ENCODE measurements around the gene KCNK1.

Gene KCNK1

DNA sequence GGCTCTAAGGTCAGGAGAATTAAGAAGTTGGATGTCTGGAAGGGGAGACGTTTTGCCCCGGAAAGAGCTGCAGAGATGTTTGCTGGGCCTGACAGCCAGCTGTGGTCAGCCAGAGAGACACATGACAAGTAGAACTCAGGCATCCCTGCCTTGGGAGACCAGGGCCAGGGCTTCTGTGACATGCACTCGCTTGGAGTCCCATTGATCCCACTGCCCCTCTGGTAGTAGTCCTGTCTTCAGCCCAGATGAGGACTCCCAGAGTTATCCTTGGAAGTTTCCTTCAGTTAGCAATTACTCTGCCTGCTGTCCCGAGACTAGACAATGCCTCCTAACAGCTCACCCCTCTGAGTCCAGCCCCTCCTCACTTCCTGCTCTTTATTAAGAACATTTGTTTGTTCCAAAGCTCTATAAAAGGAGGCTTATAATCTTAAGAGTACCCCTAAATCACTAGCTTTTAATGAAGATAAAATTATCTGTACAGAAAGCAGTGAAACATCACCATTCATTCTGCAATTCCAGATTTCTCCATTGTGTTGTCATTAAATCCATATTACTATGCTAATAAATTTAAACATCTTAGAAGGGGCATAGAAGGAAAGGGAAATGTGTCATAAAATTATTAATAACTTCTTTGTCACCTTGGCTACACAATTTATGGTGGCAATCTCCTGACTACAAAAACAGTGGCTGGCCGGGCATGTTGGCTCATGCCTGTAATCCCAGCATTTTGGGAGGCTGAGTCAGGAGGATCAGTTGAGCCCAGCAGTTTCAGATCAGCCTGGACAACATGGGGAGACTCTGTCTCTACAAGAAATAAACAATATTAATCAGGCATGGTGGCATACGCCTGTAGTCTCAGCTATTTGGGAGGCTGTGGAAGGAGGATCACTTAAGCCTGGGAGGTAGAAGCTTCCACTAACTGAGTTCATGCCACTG, 94.2 kb downstream of the KCNK1 start:
- ChIA-PET POLR2A (interaction anchor here (0.5 kb wide), 1 partner anchor 440 kb away, joined by 3 read pairs; no protein-coding TSS in a partner anchor), CTCF (no interaction called here)
- H3K4me3 ChIP-seq (ENCODE audit: low read depth, low read length) = no peak overlapping the region
- TF ChIP-seq, protein P1, sequence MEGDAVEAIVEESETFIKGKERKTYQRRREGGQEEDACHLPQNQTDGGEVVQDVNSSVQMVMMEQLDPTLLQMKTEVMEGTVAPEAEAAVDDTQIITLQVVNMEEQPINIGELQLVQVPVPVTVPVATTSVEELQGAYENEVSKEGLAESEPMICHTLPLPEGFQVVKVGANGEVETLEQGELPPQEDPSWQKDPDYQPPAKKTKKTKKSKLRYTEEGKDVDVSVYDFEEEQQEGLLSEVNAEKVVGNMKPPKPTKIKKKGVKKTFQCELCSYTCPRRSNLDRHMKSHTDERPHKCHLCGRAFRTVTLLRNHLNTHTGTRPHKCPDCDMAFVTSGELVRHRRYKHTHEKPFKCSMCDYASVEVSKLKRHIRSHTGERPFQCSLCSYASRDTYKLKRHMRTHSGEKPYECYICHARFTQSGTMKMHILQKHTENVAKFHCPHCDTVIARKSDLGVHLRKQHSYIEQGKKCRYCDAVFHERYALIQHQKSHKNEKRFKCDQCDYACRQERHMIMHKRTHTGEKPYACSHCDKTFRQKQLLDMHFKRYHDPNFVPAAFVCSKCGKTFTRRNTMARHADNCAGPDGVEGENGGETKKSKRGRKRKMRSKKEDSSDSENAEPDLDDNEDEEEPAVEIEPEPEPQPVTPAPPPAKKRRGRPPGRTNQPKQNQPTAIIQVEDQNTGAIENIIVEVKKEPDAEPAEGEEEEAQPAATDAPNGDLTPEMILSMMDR (IDR thresholded peaks at IDR 0.05; ENCODE audit: insufficient read depth, low read length, missing control alignments) = no peak
- DNase-seq (ENCODE audit: low read depth, low spot score) = no peak

DNA sequence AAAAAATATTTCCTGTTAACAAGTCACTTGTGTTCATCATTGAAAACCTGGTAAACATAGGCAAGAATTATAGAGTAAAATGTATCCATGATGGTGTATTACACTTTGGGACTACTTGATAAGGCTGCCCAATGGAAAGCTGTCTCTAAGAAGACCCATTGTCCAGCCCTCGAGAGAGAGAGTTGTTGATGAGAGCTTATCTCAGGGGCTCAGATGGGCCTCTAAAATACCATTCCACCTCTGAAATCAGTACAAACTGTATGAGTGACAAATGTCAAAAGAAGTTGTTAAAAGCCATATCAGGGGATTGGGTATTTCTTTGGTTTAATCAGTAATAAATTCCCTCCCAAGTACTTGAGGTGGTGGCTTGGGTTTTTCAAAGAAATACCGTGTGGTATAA, 96.1 kb downstream of the KCNK1 start:
- no peak overlapping the region for H3K4me3 ChIP-seq (ENCODE audit: low read depth, low read length)
- DNase-seq (ENCODE audit: low read depth, low spot score) = no peak
- TF ChIP-seq, protein P1 (IDR thresholded peaks at IDR 0.05; ENCODE audit: insufficient read depth, low read length, missing control alignments) = no peak
- ChIA-PET POLR2A (no interaction called here), CTCF (no interaction called here)

DNA sequence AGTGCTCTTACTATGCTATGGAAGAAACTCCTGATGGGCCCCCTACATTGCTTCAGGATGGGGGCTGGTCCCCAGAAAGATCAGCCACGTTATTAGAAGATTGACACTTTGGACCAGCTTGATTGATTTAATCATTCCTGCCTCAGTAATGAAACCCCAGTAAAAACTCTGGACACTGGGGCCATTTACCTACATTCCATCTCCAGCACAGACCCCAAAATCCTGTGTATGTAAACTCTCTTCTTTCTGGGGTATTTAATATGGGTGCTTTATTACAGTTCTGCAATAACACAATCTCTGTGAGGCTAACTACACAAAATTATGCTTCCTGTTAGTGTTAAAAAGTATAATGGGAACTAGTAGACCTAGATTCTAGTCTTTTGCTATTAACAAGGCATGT, 96.6 kb downstream of the KCNK1 start:
- ChIA-PET CTCF (no interaction called here), POLR2A (no interaction called here)
- H3K4me3 ChIP-seq (ENCODE audit: low read depth, low read length) = no peak overlapping the region
- no peak for DNase-seq (ENCODE audit: low read depth, low spot score)
- TF ChIP-seq, protein P1 (IDR thresholded peaks at IDR 0.05; ENCODE audit: insufficient read depth, low read length, missing control alignments) = no peak

DNA sequence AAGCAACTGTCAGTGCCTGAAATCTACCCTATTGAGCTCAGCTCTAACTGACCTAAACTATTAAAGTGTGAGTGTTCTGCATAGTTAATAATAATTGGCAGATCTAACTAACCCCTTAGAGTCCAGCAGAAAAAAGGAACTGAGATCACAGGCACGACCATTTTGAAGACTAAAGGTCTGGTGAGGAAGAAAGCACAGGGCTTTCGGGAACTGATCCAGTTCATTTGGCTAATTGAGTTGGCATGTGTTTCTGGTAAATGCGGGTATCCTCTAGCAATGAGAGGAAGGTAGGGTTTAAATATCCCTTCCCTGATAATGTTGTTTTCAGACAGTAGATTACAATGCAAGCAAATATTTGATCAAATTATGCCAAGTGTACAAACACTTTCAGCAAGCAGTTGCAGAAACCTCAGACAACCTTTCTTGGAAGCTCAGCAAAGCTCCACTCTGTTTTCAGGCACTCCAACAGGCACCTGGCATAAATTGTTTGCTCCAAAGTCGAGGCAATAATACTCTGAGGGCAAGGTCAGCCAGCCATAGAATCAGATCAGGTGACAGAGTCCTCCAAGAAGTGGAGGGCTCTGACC, 100.8 kb downstream of the KCNK1 start:
- CTCF ChIA-PET = no interaction called here
- DNase-seq (ENCODE audit: low read depth, low spot score) = no peak
- TF ChIP-seq, protein P1 (IDR thresholded peaks at IDR 0.05; ENCODE audit: insufficient read depth, low read length, missing control alignments) = no peak
- H3K4me3 ChIP-seq (ENCODE audit: low read depth, low read length) = no peak overlapping the region
- POLR2A ChIA-PET = no interaction called here

DNA sequence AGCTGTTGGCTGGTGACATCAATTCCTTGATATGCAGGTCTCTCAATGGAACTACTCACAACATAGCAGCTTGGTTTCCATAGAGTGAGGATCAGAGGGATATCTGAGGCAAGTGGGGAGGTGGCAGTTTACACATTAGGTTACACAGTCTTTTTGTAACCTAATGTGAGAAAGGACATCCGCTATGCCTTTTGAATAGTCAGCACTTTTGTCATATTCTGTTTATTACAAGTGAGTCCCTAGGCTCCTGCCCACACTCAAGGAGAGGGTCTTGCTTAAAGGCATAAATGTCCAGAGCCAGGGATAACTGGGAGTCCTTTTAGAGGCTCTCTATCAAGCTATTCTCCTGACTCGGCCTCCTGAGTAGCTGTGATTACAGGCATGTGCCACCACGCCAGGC, 104.2 kb downstream of the KCNK1 start:
- POLR2A ChIA-PET = no interaction called here
- no peak overlapping the region for H3K4me3 ChIP-seq (ENCODE audit: low read depth, low read length)
- CTCF ChIA-PET = no interaction called here
- DNase-seq (ENCODE audit: low read depth, low spot score) = no peak
- TF ChIP-seq, protein P1 (IDR thresholded peaks at IDR 0.05; ENCODE audit: insufficient read depth, low read length, missing control alignments) = no peak

DNA sequence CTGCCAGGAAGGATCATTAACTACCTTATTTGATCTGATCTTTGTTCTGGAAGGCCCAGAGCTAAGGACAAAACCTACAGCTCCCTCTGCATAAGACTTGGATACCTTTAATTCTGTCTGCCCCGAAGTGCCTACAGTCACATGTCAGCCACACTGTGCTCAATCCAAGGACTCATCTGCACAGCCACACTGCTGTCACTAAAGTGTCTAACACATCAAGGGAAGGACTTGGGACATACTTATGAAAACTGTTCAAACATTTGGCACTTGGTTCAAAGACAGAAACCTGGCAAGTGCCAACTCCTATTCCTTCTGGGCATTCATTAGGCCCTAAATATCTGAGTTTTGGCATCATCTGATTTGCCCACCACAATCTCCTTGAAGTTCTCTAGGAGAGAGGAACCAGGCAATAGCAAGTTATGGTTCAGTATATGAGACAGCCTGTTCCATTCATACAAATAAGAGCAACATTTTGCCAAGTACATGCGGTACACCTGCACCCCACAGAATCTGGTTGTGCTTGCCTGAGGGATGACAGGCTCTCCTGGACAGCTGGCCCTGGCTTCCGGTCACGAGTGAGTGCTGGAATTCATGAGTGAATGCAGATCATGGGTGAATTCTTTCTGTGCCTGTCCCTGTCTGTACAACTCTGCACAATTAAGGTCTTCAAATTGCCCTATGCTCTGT, 105.9 kb downstream of the KCNK1 start:
- POLR2A ChIA-PET = no interaction called here
- TF ChIP-seq, protein P1 (IDR thresholded peaks at IDR 0.05; ENCODE audit: insufficient read depth, low read length, missing control alignments) = no peak
- CTCF ChIA-PET = no interaction called here
- no peak for DNase-seq (ENCODE audit: low read depth, low spot score)
- H3K4me3 ChIP-seq (ENCODE audit: low read depth, low read length) = no peak overlapping the region

Measured in AG04449 (cell line).